Activated CD8-positive, alpha-beta T cell treated with anti-CD3 and anti-CD28 coated beads for 36 hours (primary cell): ENCODE measurements around the gene BICD2. TPM values are rescaled to one million over a fixed set of nuclear protein-coding genes. Genes with fewer than 3 reads are reported as not detected.
A peak's percentile ranks its signal among the peaks of the same experiment; 100 is the strongest.

ENCODE experiments used
- ATAC-seq: fragments of 200-7000 bp; cut with Tn5 transposase; one replicate; pipeline ENCODE4 v1.10.0; 2021; ENCODE audit warnings: mild to moderate bottlenecking, moderate library complexity
- CTCF ChIA-PET: fragments of 350-600 bp; sonication (Branson Sonifier 250); formaldehyde crosslinking; loops from one replicate; lab custom pipeline; 2021; ENCODE audit warnings: antibody characterized with exemption; lab: Charles Lee
- POLR2A ChIA-PET: fragments of 350-600 bp; sonication (Branson Sonifier 250); formaldehyde crosslinking; loops from one replicate; lab custom pipeline; 2021; ENCODE audit warnings: antibody characterized with exemption; lab: Charles Lee
- DNase-seq: peaks from one replicate; pipeline ENCODE4 v3.0.0-alpha.2; 2020
- H3K27ac Mint-ChIP-seq: one replicate; pipeline ENCODE4 v1.8.0; 2021; ENCODE audit warnings: mild to moderate bottlenecking, mixed read lengths
- H3K27me3 Mint-ChIP-seq: one replicate; pipeline ENCODE4 v1.8.0; 2021; ENCODE audit warnings: mixed read lengths
- H3K36me3 Mint-ChIP-seq: one replicate; pipeline ENCODE4 v1.8.0; 2021; ENCODE audit warnings: low read depth, mixed read lengths
- H3K4me1 Mint-ChIP-seq: one replicate; pipeline ENCODE4 v1.8.0; 2021; ENCODE audit warnings: low read depth, mixed read lengths
- H3K4me3 Mint-ChIP-seq: one replicate; pipeline ENCODE4 v1.8.0; 2021; ENCODE audit warnings: mild to moderate bottlenecking, moderate library complexity, mixed read lengths
- H3K9me3 Mint-ChIP-seq: one replicate; pipeline ENCODE4 v1.8.0; 2021; ENCODE audit warnings: mixed read lengths
- CTCF ChIP-seq: fragments of 200-600 bp; IDR thresholded peaks from one replicate; pipeline ENCODE4 v1.8.0; 2022; ENCODE audit warnings: antibody characterized with exemption, mild to moderate bottlenecking
- intact Hi-C: fragments of 100-400 bp; cut with micrococcal nuclease; formaldehyde crosslinking; loops from one replicate; pipeline ENCODE4 v1.10.0; 2022
- total RNA-seq, 2 experiments: library from RNA; stranded (reverse); gene quantifications; one replicate each; pipeline ENCODE4 v1.2.3, GENCODE V29; 2021

The BICD2 gene
- total RNA-seq, 2 experiments from 2014 or later: 14.2 to 16.8 TPM

- H3K36me3 Mint-ChIP-seq: peaks cover 33% of the 10 kb centered on the region
- ChIA-PET CTCF (interaction anchor here (0.9 to 7.5 kb wide), 2 partner anchors 11 to 76 kb away, joined by 3 to 96 read pairs; no protein-coding TSS in a partner anchor), POLR2A (interaction anchor here (1.1 kb wide), 1 partner anchor 50 kb away, joined by 4 read pairs; no protein-coding TSS in a partner anchor)
- H3K27me3 Mint-ChIP-seq: no peaks in the 10 kb centered on the region
- intact Hi-C loops: no loop called here
- H3K27ac Mint-ChIP-seq: no peak overlapping the region
- no peaks in the 10 kb centered on the region for H3K9me3 Mint-ChIP-seq
- DNase-seq (no peak), ATAC-seq (no peak)
- peaks cover 21% of the 10 kb centered on the region for H3K4me1 Mint-ChIP-seq
- TF ChIP-seq CTCF: no peak
- H3K4me3 Mint-ChIP-seq: no peak overlapping the region
These were observed 51.1 kb downstream of the BICD2 start for GRCh38 chr9:92713528-92713927.

GRCh38 chr9:92712767-92713166, 51.9 kb downstream of the BICD2 start:
- intact Hi-C loops: no loop called here
- Mint-ChIP-seq H3K9me3 (no peaks in the 10 kb centered on the region), H3K4me1 (peaks cover 21% of the 10 kb centered on the region), H3K27ac (peak overlapping the region; percentile 67), H3K27me3 (no peaks in the 10 kb centered on the region), H3K36me3 (peaks cover 31% of the 10 kb centered on the region), H3K4me3 (no peak overlapping the region)
- POLR2A ChIA-PET: interaction anchor here (1.1 kb wide), 1 partner anchor 51 kb away, joined by 4 read pairs; no protein-coding TSS in a partner anchor
- DNase-seq: no peak
- CTCF ChIA-PET: interaction anchor here (7.5 kb wide), 1 partner anchor 77 kb away, joined by 96 read pairs; no protein-coding TSS in a partner anchor
- no peak for ATAC-seq
- no peak for TF ChIP-seq CTCF

- no peak for DNase-seq
- no peaks in the 10 kb centered on the region for H3K27me3 Mint-ChIP-seq
- H3K4me3 Mint-ChIP-seq: peak overlapping the region; percentile 16
- H3K4me1 Mint-ChIP-seq: peaks cover 24% of the 10 kb centered on the region
- POLR2A ChIA-PET: interaction anchor here (1.1 kb wide), 1 partner anchor 52 kb away, joined by 4 read pairs; no protein-coding TSS in a partner anchor
- intact Hi-C loops: no loop called here
- CTCF ChIA-PET: interaction anchor here (7.5 kb wide), 1 partner anchor 78 kb away, joined by 96 read pairs; no protein-coding TSS in a partner anchor
- no peak for TF ChIP-seq CTCF
- peaks cover 28% of the 10 kb centered on the region for H3K36me3 Mint-ChIP-seq
- ATAC-seq: peak; percentile 46
- H3K9me3 Mint-ChIP-seq: no peaks in the 10 kb centered on the region
- H3K27ac Mint-ChIP-seq: peak overlapping the region; percentile 77
These were observed 52.8 kb downstream of the BICD2 start for GRCh38 chr9:92711844-92712243.

- ChIA-PET POLR2A (no interaction called here), CTCF (no interaction called here)
- TF ChIP-seq CTCF: no peak
- Mint-ChIP-seq H3K36me3 (peaks cover 22% of the 10 kb centered on the region), H3K27me3 (no peaks in the 10 kb centered on the region), H3K4me1 (peaks cover 30% of the 10 kb centered on the region), H3K27ac (peak overlapping the region; percentile 66), H3K9me3 (no peaks in the 10 kb centered on the region), H3K4me3 (no peak overlapping the region)
- intact Hi-C loops: no loop called here
- no peak for ATAC-seq
- no peak for DNase-seq
These were observed 53.5 kb downstream of the BICD2 start for GRCh38 chr9:92711146-92711545.

GRCh38 chr9:92710368-92710767, 54.3 kb downstream of the BICD2 start:
- H3K4me1 Mint-ChIP-seq: peaks cover 35% of the 10 kb centered on the region
- CTCF ChIA-PET: no interaction called here
- H3K27ac Mint-ChIP-seq: no peak overlapping the region
- TF ChIP-seq CTCF: no peak
- peaks cover 23% of the 10 kb centered on the region for H3K36me3 Mint-ChIP-seq
- POLR2A ChIA-PET: no interaction called here
- DNase-seq: no peak
- intact Hi-C loops: no loop called here
- ATAC-seq: no peak
- no peaks in the 10 kb centered on the region for H3K27me3 Mint-ChIP-seq
- H3K9me3 Mint-ChIP-seq: no peaks in the 10 kb centered on the region
- H3K4me3 Mint-ChIP-seq: no peak overlapping the region
